ENCODE measurements around the gene PFDN4. TPM values are rescaled to one million over a fixed set of nuclear protein-coding genes. Genes with fewer than 3 reads are reported as not detected.

PFDN4 gene
- total RNA-seq, 2 experiments from 2014 or later, result 17.5 to 17.7 TPM

DNA sequence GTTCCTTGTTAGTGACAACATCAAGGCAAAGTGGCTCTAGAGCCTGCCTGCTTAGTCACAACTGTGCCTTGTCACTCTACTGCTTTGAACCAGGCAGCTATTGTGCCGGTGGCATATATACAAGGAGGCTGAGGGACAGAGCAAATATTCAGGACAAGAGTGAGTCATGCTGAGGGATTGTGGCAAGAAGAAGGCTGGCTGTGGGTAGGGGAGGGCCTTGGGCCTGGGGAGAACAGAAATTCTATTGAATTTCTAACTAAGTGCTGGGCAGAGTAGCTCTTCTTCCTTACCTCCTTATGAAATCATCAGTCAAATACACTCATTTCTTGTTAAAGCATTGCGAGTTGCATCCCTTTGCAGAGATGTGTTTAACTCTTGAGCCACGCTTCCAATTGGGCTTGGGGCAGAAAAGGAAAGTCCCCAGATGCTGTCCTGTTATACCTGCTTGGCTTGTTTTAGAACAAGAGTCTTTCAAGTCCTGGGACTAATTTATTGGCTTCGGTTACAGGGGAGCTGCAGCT, 59.7 kb downstream of the PFDN4 start:
- Mint-ChIP-seq H3K4me1 (ENCODE audit: low read depth) (no peaks in the 10 kb centered on the region), H3K36me3 (ENCODE audit: low read depth) (no peaks in the 10 kb centered on the region), H3K9me3 (peaks cover 2% of the 10 kb centered on the region), H3K27ac (no peak overlapping the region), H3K27me3 (peaks cover 19% of the 10 kb centered on the region), H3K4me3 (no peak overlapping the region)
- no peak for ATAC-seq (ENCODE audit: poor library complexity)
- ChIA-PET CTCF (no interaction called here), POLR2A (no interaction called here)
- Histone ChIP-seq H3K27me3 (ENCODE audit: control insufficient read depth in 1 of 2, insufficient read depth in 2 of 2, low read length in 2 of 2) (peaks cover 0 to 3% of the 10 kb centered on the region in 2 experiments), H3K9me3 (ENCODE audit: control insufficient read depth in 1 of 2, insufficient read depth in 1 of 2, low read length in 2 of 2) (no peaks in the 10 kb centered on the region), H3K4me1 (ENCODE audit: insufficient read depth, low read length) (no peaks in the 10 kb centered on the region), H3K27ac (ENCODE audit: low read depth in 1 of 2, low read length in 2 of 2) (no peak overlapping the region), H3K36me3 (ENCODE audit: insufficient read depth, low read length) (no peaks in the 10 kb centered on the region), H3K4me3 (ENCODE audit: low read length) (no peak overlapping the region)
- intact Hi-C loops (cut with DNase I, micrococcal nuclease), result no loop called here
- TF ChIP-seq, protein P1, sequence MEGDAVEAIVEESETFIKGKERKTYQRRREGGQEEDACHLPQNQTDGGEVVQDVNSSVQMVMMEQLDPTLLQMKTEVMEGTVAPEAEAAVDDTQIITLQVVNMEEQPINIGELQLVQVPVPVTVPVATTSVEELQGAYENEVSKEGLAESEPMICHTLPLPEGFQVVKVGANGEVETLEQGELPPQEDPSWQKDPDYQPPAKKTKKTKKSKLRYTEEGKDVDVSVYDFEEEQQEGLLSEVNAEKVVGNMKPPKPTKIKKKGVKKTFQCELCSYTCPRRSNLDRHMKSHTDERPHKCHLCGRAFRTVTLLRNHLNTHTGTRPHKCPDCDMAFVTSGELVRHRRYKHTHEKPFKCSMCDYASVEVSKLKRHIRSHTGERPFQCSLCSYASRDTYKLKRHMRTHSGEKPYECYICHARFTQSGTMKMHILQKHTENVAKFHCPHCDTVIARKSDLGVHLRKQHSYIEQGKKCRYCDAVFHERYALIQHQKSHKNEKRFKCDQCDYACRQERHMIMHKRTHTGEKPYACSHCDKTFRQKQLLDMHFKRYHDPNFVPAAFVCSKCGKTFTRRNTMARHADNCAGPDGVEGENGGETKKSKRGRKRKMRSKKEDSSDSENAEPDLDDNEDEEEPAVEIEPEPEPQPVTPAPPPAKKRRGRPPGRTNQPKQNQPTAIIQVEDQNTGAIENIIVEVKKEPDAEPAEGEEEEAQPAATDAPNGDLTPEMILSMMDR (IDR thresholded peaks at IDR 0.05), result no peak
- no peak for DNase-seq

DNA sequence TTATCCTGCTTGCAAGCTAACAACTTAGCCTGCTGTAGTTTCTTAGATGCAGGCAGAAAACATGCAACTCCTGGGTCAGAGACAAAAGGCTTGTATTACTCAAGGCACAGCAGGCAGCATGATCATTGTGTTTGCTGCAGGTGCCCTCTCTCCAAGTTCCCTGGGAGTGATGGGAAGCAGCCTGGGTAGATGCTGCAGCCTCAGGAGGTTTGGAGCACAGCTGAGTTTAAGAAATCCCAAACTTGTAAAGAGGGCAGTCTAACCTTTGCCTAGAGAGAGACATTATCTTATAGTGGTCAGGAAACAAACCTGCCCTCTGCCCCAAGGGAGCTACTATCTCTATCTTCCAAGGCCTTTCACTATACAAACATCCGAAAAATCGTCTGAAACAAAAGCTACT, 61.1 kb downstream of the PFDN4 start:
- H3K36me3 ChIP-seq (ENCODE audit: insufficient read depth, low read length), result no peaks in the 10 kb centered on the region
- intact Hi-C loops (cut with DNase I, micrococcal nuclease), result no loop called here
- ATAC-seq (ENCODE audit: poor library complexity) (no peak), DNase-seq (no peak)
- Mint-ChIP-seq H3K27ac (no peak overlapping the region), H3K27me3 (peaks cover 26% of the 10 kb centered on the region), H3K4me3 (no peak overlapping the region), H3K36me3 (ENCODE audit: low read depth) (no peaks in the 10 kb centered on the region), H3K9me3 (peaks cover 2% of the 10 kb centered on the region), H3K4me1 (ENCODE audit: low read depth) (no peaks in the 10 kb centered on the region)
- no peak overlapping the region for H3K4me3 ChIP-seq (ENCODE audit: low read length)
- H3K27me3 ChIP-seq (ENCODE audit: control insufficient read depth in 1 of 2, insufficient read depth in 2 of 2, low read length in 2 of 2), result peaks cover 0 to 3% of the 10 kb centered on the region in 2 experiments
- CTCF ChIA-PET, result no interaction called here
- H3K9me3 ChIP-seq (ENCODE audit: control insufficient read depth in 1 of 2, insufficient read depth in 1 of 2, low read length in 2 of 2), result no peaks in the 10 kb centered on the region
- TF ChIP-seq, protein P1 (IDR thresholded peaks at IDR 0.05), result no peak
- H3K4me1 ChIP-seq (ENCODE audit: insufficient read depth, low read length), result no peaks in the 10 kb centered on the region
- H3K27ac ChIP-seq (ENCODE audit: low read depth in 1 of 2, low read length in 2 of 2), result no peak overlapping the region
- POLR2A ChIA-PET, result no interaction called here

Other genes starting within 250 kb of the PFDN4 start
- under 1 TPM; 0.20 to 0.27 TPM for gene BCAS1, start 137.5 kb upstream of the PFDN4 start, total RNA-seq
- gene CYP24A1, start 34.1 kb upstream of the PFDN4 start, total RNA-seq, result 1 to 10 TPM in 1 of 2 experiments, under 1 TPM in 1; 0.56 to 1.0 TPM

All from CD4-positive, alpha-beta T cell (primary cell).